Dendritic cell treated with granulocyte-macrophage colony-stimulating factor and Interleukin-4, amounts not matched to agents 40 ng/mL and 50 ng/mL, for 4 days (primary cell): ENCODE data around the gene OR4D2.

ENCODE experiments used
- H3K27ac Mint-ChIP-seq: one replicate; pipeline ENCODE4 v1.8.0; 2022; ENCODE audit warnings: mild to moderate bottlenecking, mixed read lengths
- H3K27me3 Mint-ChIP-seq: one replicate; pipeline ENCODE4 v1.8.0; 2022; ENCODE audit warnings: mild to moderate bottlenecking, mixed read lengths
- H3K36me3 Mint-ChIP-seq: one replicate; pipeline ENCODE4 v1.8.0; 2022; ENCODE audit warnings: low read depth, mixed read lengths
- H3K4me1 Mint-ChIP-seq: one replicate; pipeline ENCODE4 v1.8.0; 2022; ENCODE audit warnings: low read depth, mixed read lengths
- H3K4me3 Mint-ChIP-seq: one replicate; pipeline ENCODE4 v1.8.0; 2022; ENCODE audit warnings: mild to moderate bottlenecking, moderate library complexity, mixed read lengths
- H3K9me3 Mint-ChIP-seq: one replicate; pipeline ENCODE4 v1.8.0; 2022; ENCODE audit warnings: mixed read lengths
- intact Hi-C: fragments of 100-400 bp; cut with micrococcal nuclease; formaldehyde crosslinking; loops from one replicate; pipeline ENCODE4 v1.15.0; 2022

OR4D2 gene

GRCh38 chr17:58153046-58153445 lies 13.7 kb upstream of the OR4D2 start:
- intact Hi-C loops, result no loop called here
- H3K9me3 Mint-ChIP-seq, result no peaks in the 10 kb centered on the region
- H3K4me3 Mint-ChIP-seq, result no peak overlapping the region
- no peaks in the 10 kb centered on the region for H3K36me3 Mint-ChIP-seq
- peaks cover 22% of the 10 kb centered on the region for H3K4me1 Mint-ChIP-seq
- peak overlapping the region; percentile 15 for H3K27ac Mint-ChIP-seq
- H3K27me3 Mint-ChIP-seq, result peaks cover 36% of the 10 kb centered on the region

GRCh38 chr17:58153671-58154070 lies 13.1 kb upstream of the OR4D2 start:
- no peaks in the 10 kb centered on the region for H3K36me3 Mint-ChIP-seq
- intact Hi-C loops, result no loop called here
- H3K9me3 Mint-ChIP-seq, result no peaks in the 10 kb centered on the region
- no peak overlapping the region for H3K4me3 Mint-ChIP-seq
- H3K4me1 Mint-ChIP-seq, result peaks cover 22% of the 10 kb centered on the region
- peaks cover 34% of the 10 kb centered on the region for H3K27me3 Mint-ChIP-seq
- H3K27ac Mint-ChIP-seq, result no peak overlapping the region

GRCh38 chr17:58156839-58157803 lies 9.7 kb upstream of the OR4D2 start:
- Mint-ChIP-seq H3K36me3 (no peaks in the 10 kb centered on the region), H3K27me3 (peaks cover 28% of the 10 kb centered on the region), H3K4me1 (peaks cover 22% of the 10 kb centered on the region), H3K9me3 (no peaks in the 10 kb centered on the region), H3K4me3 (peak overlapping the region; percentile 78), H3K27ac (peak overlapping the region; percentile 47)
- intact Hi-C loops, result no loop called here

GRCh38 chr17:58158181-58158580 lies 8.6 kb upstream of the OR4D2 start:
- Mint-ChIP-seq H3K9me3 (no peaks in the 10 kb centered on the region), H3K4me1 (peaks cover 14% of the 10 kb centered on the region), H3K27ac (no peak overlapping the region), H3K36me3 (no peaks in the 10 kb centered on the region), H3K27me3 (peaks cover 29% of the 10 kb centered on the region), H3K4me3 (no peak overlapping the region)
- intact Hi-C loops, result no loop called here

GRCh38 chr17:58161566-58161965 lies 5.2 kb upstream of the OR4D2 start:
- Mint-ChIP-seq H3K27me3 (peaks cover 32% of the 10 kb centered on the region), H3K36me3 (no peaks in the 10 kb centered on the region), H3K4me1 (peaks cover 12% of the 10 kb centered on the region), H3K9me3 (no peaks in the 10 kb centered on the region), H3K27ac (no peak overlapping the region), H3K4me3 (no peak overlapping the region)
- intact Hi-C loops, result no loop called here

GRCh38 chr17:58165981-58166380 lies 801 bp upstream of the OR4D2 start:
- no peaks in the 10 kb centered on the region for H3K36me3 Mint-ChIP-seq
- H3K4me3 Mint-ChIP-seq, result no peak overlapping the region
- H3K27ac Mint-ChIP-seq, result no peak overlapping the region
- no peaks in the 10 kb centered on the region for H3K4me1 Mint-ChIP-seq
- no peaks in the 10 kb centered on the region for H3K9me3 Mint-ChIP-seq
- peaks cover 43% of the 10 kb centered on the region for H3K27me3 Mint-ChIP-seq
- intact Hi-C loops, result no loop called here

GRCh38 chr17:58170622-58171021 lies 3.8 kb downstream of the OR4D2 start:
- H3K9me3 Mint-ChIP-seq, result no peaks in the 10 kb centered on the region
- no peak overlapping the region for H3K27ac Mint-ChIP-seq
- no peak overlapping the region for H3K4me3 Mint-ChIP-seq
- peaks cover 57% of the 10 kb centered on the region for H3K27me3 Mint-ChIP-seq
- intact Hi-C loops, result no loop called here
- H3K36me3 Mint-ChIP-seq, result no peaks in the 10 kb centered on the region
- H3K4me1 Mint-ChIP-seq, result no peaks in the 10 kb centered on the region

GRCh38 chr17:58172369-58173071 lies 5.7 kb downstream of the OR4D2 start:
- no peaks in the 10 kb centered on the region for H3K4me1 Mint-ChIP-seq
- no peaks in the 10 kb centered on the region for H3K9me3 Mint-ChIP-seq
- H3K4me3 Mint-ChIP-seq, result no peak overlapping the region
- H3K36me3 Mint-ChIP-seq, result no peaks in the 10 kb centered on the region
- intact Hi-C loops, result no loop called here
- no peak overlapping the region for H3K27ac Mint-ChIP-seq
- H3K27me3 Mint-ChIP-seq, result peaks cover 55% of the 10 kb centered on the region

- peaks cover 42% of the 10 kb centered on the region for H3K27me3 Mint-ChIP-seq
- H3K9me3 Mint-ChIP-seq, result no peaks in the 10 kb centered on the region
- no peaks in the 10 kb centered on the region for H3K4me1 Mint-ChIP-seq
- H3K36me3 Mint-ChIP-seq, result no peaks in the 10 kb centered on the region
- H3K27ac Mint-ChIP-seq, result no peak overlapping the region
- intact Hi-C loops, result no loop called here
- H3K4me3 Mint-ChIP-seq, result no peak overlapping the region
These were observed 8.1 kb downstream of the OR4D2 start for GRCh38 chr17:58174871-58175270.

GRCh38 chr17:58176200-58176599 lies 9.4 kb downstream of the OR4D2 start:
- Mint-ChIP-seq H3K9me3 (no peaks in the 10 kb centered on the region), H3K27me3 (peaks cover 38% of the 10 kb centered on the region), H3K4me3 (no peak overlapping the region), H3K27ac (no peak overlapping the region), H3K36me3 (no peaks in the 10 kb centered on the region), H3K4me1 (no peaks in the 10 kb centered on the region)
- intact Hi-C loops, result no loop called here

GRCh38 chr17:58181796-58182195 lies 15.0 kb downstream of the OR4D2 start:
- intact Hi-C loops, result no loop called here
- H3K4me1 Mint-ChIP-seq, result peaks cover 8% of the 10 kb centered on the region
- H3K9me3 Mint-ChIP-seq, result no peaks in the 10 kb centered on the region
- no peak overlapping the region for H3K27ac Mint-ChIP-seq
- no peak overlapping the region for H3K4me3 Mint-ChIP-seq
- H3K36me3 Mint-ChIP-seq, result no peaks in the 10 kb centered on the region
- H3K27me3 Mint-ChIP-seq, result peaks cover 10% of the 10 kb centered on the region

- H3K4me1 Mint-ChIP-seq, result peaks cover 8% of the 10 kb centered on the region
- H3K4me3 Mint-ChIP-seq, result no peak overlapping the region
- intact Hi-C loops, result no loop called here
- H3K27me3 Mint-ChIP-seq, result peaks cover 14% of the 10 kb centered on the region
- no peak overlapping the region for H3K27ac Mint-ChIP-seq
- no peaks in the 10 kb centered on the region for H3K9me3 Mint-ChIP-seq
- no peaks in the 10 kb centered on the region for H3K36me3 Mint-ChIP-seq
These were observed 16.7 kb downstream of the OR4D2 start for GRCh38 chr17:58183514-58183913.

- Mint-ChIP-seq H3K4me1 (peaks cover 8% of the 10 kb centered on the region), H3K9me3 (no peaks in the 10 kb centered on the region), H3K4me3 (no peak overlapping the region), H3K36me3 (no peaks in the 10 kb centered on the region), H3K27ac (no peak overlapping the region), H3K27me3 (peaks cover 15% of the 10 kb centered on the region)
- intact Hi-C loops, result no loop called here
These were observed 17.7 kb downstream of the OR4D2 start for GRCh38 chr17:58184308-58184985.
